Hepatocyte (in vitro differentiated cells): Measurements from ENCODE around the gene SIX3. TPM values are rescaled to one million over a fixed set of nuclear protein-coding genes. Genes with fewer than 3 reads are reported as not detected.

ENCODE experiments used
- DNase-seq: peaks from one replicate; pipeline ENCODE4 v3.0.0-alpha.2; 2016; ENCODE audit warnings: low spot score
- H2AFZ ChIP-seq: fragments of 200-600 bp; sonication (generic); 2 replicates; pipeline ENCODE4 v1.6.0; 2016; ENCODE audit warnings: antibody characterized with exemption, mild to moderate bottlenecking
- H3K27ac ChIP-seq: fragments of 200-600 bp; sonication (generic); 2 replicates; pipeline ENCODE4 v1.5.1; 2016; ENCODE audit warnings: mild to moderate bottlenecking
- H3K27me3 ChIP-seq: fragments of 200-600 bp; sonication (generic); 2 replicates; pipeline ENCODE4 v1.6.1; 2016
- H3K36me3 ChIP-seq: fragments of 200-600 bp; sonication (generic); replicated peaks from 2 replicates; pipeline ENCODE4 v1.5.1; 2016; ENCODE audit warnings: low read depth; ENCODE audit not compliant: insufficient read depth
- H3K4me1 ChIP-seq: fragments of 200-600 bp; sonication (generic); 2 replicates; pipeline ENCODE4 v1.5.1; 2016; ENCODE audit warnings: mild to moderate bottlenecking, moderate library complexity; ENCODE audit not compliant: insufficient read depth
- H3K4me2 ChIP-seq: fragments of 200-600 bp; sonication (generic); 2 replicates; pipeline ENCODE4 v1.6.0; 2016
- H3K4me3 ChIP-seq: fragments of 200-600 bp; sonication (generic); 2 replicates; pipeline ENCODE4 v1.5.1; 2016; ENCODE audit warnings: mild to moderate bottlenecking
- H3K79me2 ChIP-seq: fragments of 200-600 bp; sonication (generic); 2 replicates; pipeline ENCODE4 v1.6.0; 2017; ENCODE audit warnings: mild to moderate bottlenecking
- H3K9me2 ChIP-seq: fragments of 200-600 bp; sonication (generic); replicated peaks from 2 replicates; pipeline ENCODE4 v1.6.0; 2017; ENCODE audit warnings: mild to moderate bottlenecking; ENCODE audit not compliant: insufficient read depth
- H3K9me3 ChIP-seq: fragments of 200-600 bp; sonication (generic); 2 replicates; pipeline ENCODE4 v1.5.1; 2016; ENCODE audit warnings: low read depth, mild to moderate bottlenecking
- H4K20me1 ChIP-seq: fragments of 200-600 bp; sonication (generic); 2 replicates; pipeline ENCODE4 v1.6.0; 2016; ENCODE audit warnings: mild to moderate bottlenecking; ENCODE audit not compliant: insufficient read depth, poor library complexity, severe bottlenecking
- EZH2 ChIP-seq: fragments of 200-600 bp; sonication (generic); IDR thresholded peaks from 2 replicates; pipeline ENCODE4 v1.6.1; 2016; ENCODE audit warnings: antibody characterized with exemption, mild to moderate bottlenecking, borderline replicate concordance
- EZH2phosphoT487 ChIP-seq: fragments of 200-600 bp; sonication (generic); IDR thresholded peaks from one replicate; pipeline ENCODE4 v1.6.1; 2018; ENCODE audit warnings: antibody characterized with exemption, mild to moderate bottlenecking, low read depth, moderate library complexity; ENCODE audit not compliant: unreplicated experiment, severe bottlenecking
- WGBS: methylation state at CpG from one replicate; pipeline ENCODE4 v1.1.6; 2016; ENCODE audit warnings: low lambda C conversion rate; ENCODE audit errors: missing lambda C conversion rate; 5-methylcytosine and 5-hydroxymethylcytosine counted together
- polyA plus RNA-seq: library from polyadenylated mRNA; unstranded; fragments of >200 nt; fragmentation: Nextera tagmentation; extraction: Ambion mirVana; gene quantifications from 2 replicates; pipeline ENCODE4 v1.2.1, GENCODE V29; 2016
- total RNA-seq: library from RNA; depleted of rRNA; stranded (reverse); fragments of >200 nt; gene quantifications from 2 replicates; pipeline ENCODE4 v1.2.3, GENCODE V29; 2014
- TF ChIP-seq, protein P1 (sequence below): fragments of 200-600 bp; sonication (generic); IDR thresholded peaks from 2 replicates; pipeline ENCODE4 v1.5.1; 2016; ENCODE audit warnings: antibody characterized with exemption, mild to moderate bottlenecking; ENCODE audit not compliant: poor library complexity

Gene SIX3
- total and polyA plus RNA-seq, 2 experiments from 2014 or later, result not detected

DNA sequence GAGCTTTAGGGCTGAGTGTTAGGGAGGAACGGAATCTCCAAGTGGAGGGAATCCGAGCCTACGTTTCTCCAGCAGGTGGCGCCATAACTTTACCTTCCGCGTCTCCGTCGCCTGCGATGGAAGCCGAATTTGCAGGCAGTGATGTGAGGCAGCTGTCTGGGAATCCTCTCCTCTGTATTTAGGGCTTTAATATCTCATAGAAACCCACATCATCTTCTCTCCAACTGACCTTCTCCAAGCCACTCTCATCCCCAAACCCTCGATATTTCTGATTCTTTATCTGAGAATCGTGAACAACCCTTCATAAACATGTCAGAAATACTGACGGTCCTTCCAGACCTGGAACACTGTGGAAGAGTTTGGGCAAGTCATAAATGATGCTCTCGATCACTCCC, 40.2 kb downstream of the SIX3 start:
- Histone ChIP-seq H3K9me3 (no peaks in the 10 kb centered on the region), H3K9me2 (no peaks in the 10 kb centered on the region), H3K27me3 (peaks cover 14% of the 10 kb centered on the region), H4K20me1 (no peaks in the 10 kb centered on the region), H3K27ac (no peak overlapping the region), H3K4me3 (no peak overlapping the region), H3K36me3 (no peaks in the 10 kb centered on the region), H3K4me1 (no peaks in the 10 kb centered on the region), H2AFZ (no peak overlapping the region), H3K79me2 (no peaks in the 10 kb centered on the region), H3K4me2 (no peak overlapping the region)
- 17% methylated on average over 14 of the region's 14 CpGs for WGBS
- TF ChIP-seq EZH2phosphoT487, result no peak
- TF ChIP-seq, protein P1, sequence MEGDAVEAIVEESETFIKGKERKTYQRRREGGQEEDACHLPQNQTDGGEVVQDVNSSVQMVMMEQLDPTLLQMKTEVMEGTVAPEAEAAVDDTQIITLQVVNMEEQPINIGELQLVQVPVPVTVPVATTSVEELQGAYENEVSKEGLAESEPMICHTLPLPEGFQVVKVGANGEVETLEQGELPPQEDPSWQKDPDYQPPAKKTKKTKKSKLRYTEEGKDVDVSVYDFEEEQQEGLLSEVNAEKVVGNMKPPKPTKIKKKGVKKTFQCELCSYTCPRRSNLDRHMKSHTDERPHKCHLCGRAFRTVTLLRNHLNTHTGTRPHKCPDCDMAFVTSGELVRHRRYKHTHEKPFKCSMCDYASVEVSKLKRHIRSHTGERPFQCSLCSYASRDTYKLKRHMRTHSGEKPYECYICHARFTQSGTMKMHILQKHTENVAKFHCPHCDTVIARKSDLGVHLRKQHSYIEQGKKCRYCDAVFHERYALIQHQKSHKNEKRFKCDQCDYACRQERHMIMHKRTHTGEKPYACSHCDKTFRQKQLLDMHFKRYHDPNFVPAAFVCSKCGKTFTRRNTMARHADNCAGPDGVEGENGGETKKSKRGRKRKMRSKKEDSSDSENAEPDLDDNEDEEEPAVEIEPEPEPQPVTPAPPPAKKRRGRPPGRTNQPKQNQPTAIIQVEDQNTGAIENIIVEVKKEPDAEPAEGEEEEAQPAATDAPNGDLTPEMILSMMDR, result peak; percentile 85
- peak; percentile 88 for DNase-seq

DNA sequence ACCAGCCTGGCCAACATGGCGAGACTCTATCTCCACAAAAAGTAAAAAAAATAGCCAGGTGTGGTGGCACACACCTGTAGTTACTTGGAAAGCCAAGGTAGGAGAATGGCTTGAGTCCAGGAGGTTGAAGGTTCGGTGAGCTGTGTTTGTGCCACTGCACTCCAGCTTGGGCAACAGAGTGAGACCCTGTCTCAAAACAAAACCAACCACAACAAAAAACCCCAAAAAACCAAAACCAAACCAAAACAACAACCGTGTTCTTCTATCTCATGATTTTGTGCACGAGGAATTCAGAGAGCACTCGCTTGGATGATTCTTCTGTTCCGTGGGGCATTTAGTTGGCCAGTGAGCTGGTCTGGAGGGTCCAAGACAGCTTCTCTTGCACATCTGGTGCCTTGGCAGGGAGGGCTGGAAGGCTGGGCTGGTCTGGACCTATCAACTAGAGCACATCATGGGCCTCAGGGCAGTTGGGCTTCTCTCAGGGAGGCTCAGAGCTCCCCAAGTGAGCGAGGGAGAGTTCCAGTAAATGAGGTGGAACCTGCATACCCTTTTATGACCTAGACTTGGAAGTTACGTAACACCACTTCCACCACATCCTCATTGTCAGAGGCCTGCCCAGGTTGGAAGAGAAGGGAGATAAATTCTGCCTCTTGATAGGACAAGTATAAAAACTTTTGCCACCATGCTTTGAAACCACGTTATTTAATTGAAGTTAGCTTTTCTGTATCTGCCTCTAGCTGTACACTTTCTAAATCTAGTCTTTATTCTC, 42.5 kb downstream of the SIX3 start:
- H4K20me1 ChIP-seq, result no peaks in the 10 kb centered on the region
- peaks cover 10% of the 10 kb centered on the region for H3K27me3 ChIP-seq
- no peak overlapping the region for H3K4me2 ChIP-seq
- no peak for DNase-seq
- TF ChIP-seq EZH2phosphoT487 (no peak), EZH2 (no peak)
- TF ChIP-seq, protein P1, result no peak
- no peaks in the 10 kb centered on the region for H3K36me3 ChIP-seq
- no peaks in the 10 kb centered on the region for H3K9me3 ChIP-seq
- no peaks in the 10 kb centered on the region for H3K9me2 ChIP-seq
- H3K27ac ChIP-seq, result no peak overlapping the region
- H2AFZ ChIP-seq, result no peak overlapping the region
- no peaks in the 10 kb centered on the region for H3K4me1 ChIP-seq
- H3K79me2 ChIP-seq, result no peaks in the 10 kb centered on the region
- 83% methylated on average over 9 of the region's 9 CpGs for WGBS
- H3K4me3 ChIP-seq, result no peak overlapping the region

DNA sequence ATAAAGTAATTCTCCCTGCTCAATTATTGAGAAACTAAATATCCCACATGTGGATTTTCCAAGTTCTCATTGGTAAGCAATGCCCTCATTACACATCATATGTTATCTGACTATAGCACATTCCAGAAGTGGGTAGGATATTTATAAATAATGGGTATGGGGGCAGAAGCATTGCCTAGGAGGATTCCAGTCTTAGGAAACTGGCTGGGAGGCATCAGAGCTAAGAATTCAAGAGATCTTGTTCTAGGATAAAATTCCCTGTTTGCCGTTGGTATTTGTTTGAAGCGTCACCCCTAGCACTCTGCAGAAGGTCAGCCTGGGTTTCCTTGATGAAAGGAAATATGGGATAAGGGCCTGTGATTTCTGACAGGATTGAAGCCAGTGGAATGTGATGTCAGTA, 47.7 kb downstream of the SIX3 start:
- Histone ChIP-seq H3K79me2 (no peaks in the 10 kb centered on the region), H4K20me1 (no peaks in the 10 kb centered on the region), H3K4me2 (no peak overlapping the region), H3K36me3 (no peaks in the 10 kb centered on the region), H3K4me3 (no peak overlapping the region), H3K27ac (no peak overlapping the region), H3K9me2 (no peaks in the 10 kb centered on the region), H3K4me1 (no peaks in the 10 kb centered on the region), H2AFZ (no peak overlapping the region), H3K27me3 (peaks cover 22% of the 10 kb centered on the region), H3K9me3 (no peaks in the 10 kb centered on the region)
- WGBS, result 59% methylated on average over 2 of the region's 2 CpGs
- DNase-seq, result no peak
- no peak for TF ChIP-seq EZH2
- no peak for TF ChIP-seq EZH2phosphoT487
- TF ChIP-seq, protein P1, result no peak
